Measurements from ENCODE around the gene SPAG6. TPM values are rescaled to one million over a fixed set of nuclear protein-coding genes. Genes with fewer than 3 reads are reported as not detected.

The SPAG6 gene
- total and polyA plus RNA-seq, 4 donors: 0.36 TPM; not detected in 3

- WGBS, 2 donors: 89 to 91% methylated on average over 4 of the region's 4 CpGs
- no peaks in the 10 kb centered on the region for H3K27me3 ChIP-seq (ENCODE audit: control insufficient read depth in 1 of 2, insufficient read depth in 2 of 2, low read length in 1 of 2)
- ATAC-seq (ENCODE audit: low FRiP score): no peak
- H3K27ac ChIP-seq (ENCODE audit: low read depth in 1 of 2, low read length in 2 of 2): no peak overlapping the region
- DNase-seq: no peak
- H3K36me3 ChIP-seq (ENCODE audit: control insufficient read depth in 1 of 2, insufficient read depth in 2 of 2, low read length in 1 of 2): no peaks in the 10 kb centered on the region
- no peak overlapping the region for H3K4me3 ChIP-seq (ENCODE audit: low read length in 2 of 2)
- no peaks in the 10 kb centered on the region for H3K4me1 ChIP-seq (ENCODE audit: control insufficient read depth in 1 of 2, insufficient read depth in 2 of 2, low read length in 2 of 2)
- no peaks in the 10 kb centered on the region for H3K9me3 ChIP-seq (ENCODE audit: control insufficient read depth, low read length)
- intact Hi-C loops (cut with DNase I): no loop called here
Measured at GRCh38 chr10:22368402-22368801, 23.1 kb downstream of the SPAG6 start.

- no peaks in the 10 kb centered on the region for H3K4me1 ChIP-seq (ENCODE audit: control insufficient read depth in 1 of 2, insufficient read depth in 2 of 2, low read length in 2 of 2)
- H3K27ac ChIP-seq (ENCODE audit: low read depth in 1 of 2, low read length in 2 of 2): no peak overlapping the region
- H3K27me3 ChIP-seq (ENCODE audit: control insufficient read depth in 1 of 2, insufficient read depth in 2 of 2, low read length in 1 of 2): no peaks in the 10 kb centered on the region
- H3K9me3 ChIP-seq (ENCODE audit: control insufficient read depth, low read length): no peaks in the 10 kb centered on the region
- 48 to 74% methylated on average over 2 of the region's 2 CpGs for whole genome bisulfite sequencing, 2 donors
- intact Hi-C loops (cut with DNase I): no loop called here
- H3K36me3 ChIP-seq (ENCODE audit: control insufficient read depth in 1 of 2, insufficient read depth in 2 of 2, low read length in 1 of 2): no peaks in the 10 kb centered on the region
- H3K4me3 ChIP-seq (ENCODE audit: low read length in 2 of 2): no peak overlapping the region
- ATAC-seq (ENCODE audit: low FRiP score) (no peak), DNase-seq (no peak)
Measured at GRCh38 chr10:22368981-22369380, 23.7 kb downstream of the SPAG6 start.

- Histone ChIP-seq H3K4me3 (ENCODE audit: low read length in 2 of 2) (no peak overlapping the region), H3K27ac (ENCODE audit: low read depth in 1 of 2, low read length in 2 of 2) (no peak overlapping the region), H3K27me3 (ENCODE audit: control insufficient read depth in 1 of 2, insufficient read depth in 2 of 2, low read length in 1 of 2) (no peaks in the 10 kb centered on the region), H3K36me3 (ENCODE audit: control insufficient read depth in 1 of 2, insufficient read depth in 2 of 2, low read length in 1 of 2) (no peaks in the 10 kb centered on the region), H3K9me3 (ENCODE audit: control insufficient read depth, low read length) (no peaks in the 10 kb centered on the region), H3K4me1 (ENCODE audit: control insufficient read depth in 1 of 2, insufficient read depth in 2 of 2, low read length in 2 of 2) (no peaks in the 10 kb centered on the region)
- ATAC-seq (ENCODE audit: low FRiP score): no peak
- intact Hi-C loops (cut with DNase I): no loop called here
- no peak for DNase-seq
- WGBS, 2 donors: 85 to 92% methylated on average over 5 of the region's 5 CpGs
Measured at GRCh38 chr10:22369434-22370072, 24.3 kb downstream of the SPAG6 start.

- no peaks in the 10 kb centered on the region for H3K27me3 ChIP-seq (ENCODE audit: control insufficient read depth in 1 of 2, insufficient read depth in 2 of 2, low read length in 1 of 2)
- DNase-seq: no peak
- no peak overlapping the region for H3K27ac ChIP-seq (ENCODE audit: low read depth in 1 of 2, low read length in 2 of 2)
- H3K4me3 ChIP-seq (ENCODE audit: low read length in 2 of 2): no peak overlapping the region
- intact Hi-C loops (cut with DNase I): no loop called here
- no peaks in the 10 kb centered on the region for H3K36me3 ChIP-seq (ENCODE audit: control insufficient read depth in 1 of 2, insufficient read depth in 2 of 2, low read length in 1 of 2)
- H3K9me3 ChIP-seq (ENCODE audit: control insufficient read depth, low read length): no peaks in the 10 kb centered on the region
- ATAC-seq (ENCODE audit: low FRiP score): no peak
- H3K4me1 ChIP-seq (ENCODE audit: control insufficient read depth in 1 of 2, insufficient read depth in 2 of 2, low read length in 2 of 2): no peaks in the 10 kb centered on the region
Measured at GRCh38 chr10:22370320-22370719, 25.0 kb downstream of the SPAG6 start.

GRCh38 chr10:22372298-22372697 is 27.0 kb downstream of the SPAG6 start:
- DNase-seq (no peak), ATAC-seq (ENCODE audit: low FRiP score) (no peak)
- intact Hi-C loops (cut with DNase I): no loop called here
- WGBS, 2 donors: 86 to 88% methylated on average over 6 of the region's 6 CpGs
- Histone ChIP-seq H3K27ac (ENCODE audit: low read depth in 1 of 2, low read length in 2 of 2) (no peak overlapping the region), H3K36me3 (ENCODE audit: control insufficient read depth in 1 of 2, insufficient read depth in 2 of 2, low read length in 1 of 2) (no peaks in the 10 kb centered on the region), H3K9me3 (ENCODE audit: control insufficient read depth, low read length) (no peaks in the 10 kb centered on the region), H3K4me3 (ENCODE audit: low read length in 2 of 2) (no peak overlapping the region), H3K27me3 (ENCODE audit: control insufficient read depth in 1 of 2, insufficient read depth in 2 of 2, low read length in 1 of 2) (no peaks in the 10 kb centered on the region), H3K4me1 (ENCODE audit: control insufficient read depth in 1 of 2, insufficient read depth in 2 of 2, low read length in 2 of 2) (no peaks in the 10 kb centered on the region)

- H3K9me3 ChIP-seq (ENCODE audit: control insufficient read depth, low read length): no peaks in the 10 kb centered on the region
- H3K27ac ChIP-seq (ENCODE audit: low read depth in 1 of 2, low read length in 2 of 2): no peak overlapping the region
- intact Hi-C loops (cut with DNase I): no loop called here
- ATAC-seq (ENCODE audit: low FRiP score): no peak
- no peak overlapping the region for H3K4me3 ChIP-seq (ENCODE audit: low read length in 2 of 2)
- H3K36me3 ChIP-seq (ENCODE audit: control insufficient read depth in 1 of 2, insufficient read depth in 2 of 2, low read length in 1 of 2): no peaks in the 10 kb centered on the region
- DNase-seq: no peak
- no peaks in the 10 kb centered on the region for H3K27me3 ChIP-seq (ENCODE audit: control insufficient read depth in 1 of 2, insufficient read depth in 2 of 2, low read length in 1 of 2)
- H3K4me1 ChIP-seq (ENCODE audit: control insufficient read depth in 1 of 2, insufficient read depth in 2 of 2, low read length in 2 of 2): no peaks in the 10 kb centered on the region
- 63 to 75% methylated on average over 9 of the region's 9 CpGs for WGBS, 2 donors
Measured at GRCh38 chr10:22372917-22373316, 27.6 kb downstream of the SPAG6 start.

- H3K27ac ChIP-seq (ENCODE audit: low read depth in 1 of 2, low read length in 2 of 2): no peak overlapping the region
- intact Hi-C loops (cut with DNase I): no loop called here
- H3K36me3 ChIP-seq (ENCODE audit: control insufficient read depth in 1 of 2, insufficient read depth in 2 of 2, low read length in 1 of 2): no peaks in the 10 kb centered on the region
- no peaks in the 10 kb centered on the region for H3K9me3 ChIP-seq (ENCODE audit: control insufficient read depth, low read length)
- no peaks in the 10 kb centered on the region for H3K4me1 ChIP-seq (ENCODE audit: control insufficient read depth in 1 of 2, insufficient read depth in 2 of 2, low read length in 2 of 2)
- no peak overlapping the region for H3K4me3 ChIP-seq (ENCODE audit: low read length in 2 of 2)
- 87 to 89% methylated on average over 3 of the region's 3 CpGs for WGBS, 2 donors
- ATAC-seq (ENCODE audit: low FRiP score): no peak
- DNase-seq: no peak
- peaks cover 0 to 1% of the 10 kb centered on the region in 2 donors for H3K27me3 ChIP-seq (ENCODE audit: control insufficient read depth in 1 of 2, insufficient read depth in 2 of 2, low read length in 1 of 2)
Measured at GRCh38 chr10:22374489-22375126, 29.3 kb downstream of the SPAG6 start.

GRCh38 chr10:22379059-22379458 is 33.8 kb downstream of the SPAG6 start:
- WGBS, 2 donors: 83 to 84% methylated on average over 3 of the region's 3 CpGs
- no peaks in the 10 kb centered on the region for H3K4me1 ChIP-seq (ENCODE audit: control insufficient read depth in 1 of 2, insufficient read depth in 2 of 2, low read length in 2 of 2)
- H3K36me3 ChIP-seq (ENCODE audit: control insufficient read depth in 1 of 2, insufficient read depth in 2 of 2, low read length in 1 of 2): no peaks in the 10 kb centered on the region
- no peak overlapping the region for H3K4me3 ChIP-seq (ENCODE audit: low read length in 2 of 2)
- DNase-seq (no peak), ATAC-seq (ENCODE audit: low FRiP score) (no peak)
- H3K9me3 ChIP-seq (ENCODE audit: control insufficient read depth, low read length): no peaks in the 10 kb centered on the region
- peaks cover 0 to 1% of the 10 kb centered on the region in 2 donors for H3K27me3 ChIP-seq (ENCODE audit: control insufficient read depth in 1 of 2, insufficient read depth in 2 of 2, low read length in 1 of 2)
- H3K27ac ChIP-seq (ENCODE audit: low read depth in 1 of 2, low read length in 2 of 2): no peak overlapping the region
- intact Hi-C loops (cut with DNase I): no loop called here

- peaks cover 0 to 1% of the 10 kb centered on the region in 2 donors for H3K27me3 ChIP-seq (ENCODE audit: control insufficient read depth in 1 of 2, insufficient read depth in 2 of 2, low read length in 1 of 2)
- H3K9me3 ChIP-seq (ENCODE audit: control insufficient read depth, low read length): no peaks in the 10 kb centered on the region
- H3K27ac ChIP-seq (ENCODE audit: low read depth in 1 of 2, low read length in 2 of 2): no peak overlapping the region
- H3K4me3 ChIP-seq (ENCODE audit: low read length in 2 of 2): no peak overlapping the region
- intact Hi-C loops (cut with DNase I): no loop called here
- no peak for DNase-seq
- no peaks in the 10 kb centered on the region for H3K4me1 ChIP-seq (ENCODE audit: control insufficient read depth in 1 of 2, insufficient read depth in 2 of 2, low read length in 2 of 2)
- ATAC-seq (ENCODE audit: low FRiP score): no peak
- no peaks in the 10 kb centered on the region for H3K36me3 ChIP-seq (ENCODE audit: control insufficient read depth in 1 of 2, insufficient read depth in 2 of 2, low read length in 1 of 2)
- 54% methylated on average over 4 of the region's 4 CpGs for WGBS, 2 donors
Measured at GRCh38 chr10:22381262-22381661, 36.0 kb downstream of the SPAG6 start.

Data from aorta (tissue), 5 donors.